Measurements from ENCODE around the gene RPLP1. TPM values are rescaled to one million over a fixed set of nuclear protein-coding genes. Genes with fewer than 3 reads are reported as not detected.

Gene RPLP1
- total and polyA plus RNA-seq, 2 donors (not counting 1 experiment from before 2014, with no cell fraction given): 82.4 to 621 TPM

- Histone ChIP-seq H3K27ac (ENCODE audit: insufficient read depth, low read length) (no peak overlapping the region), H3K4me2 (ENCODE audit: extremely low read depth, insufficient read depth, low read length) (no peak overlapping the region), H3K4me1 (ENCODE audit: control insufficient read depth, extremely low read depth, insufficient read depth, low read length) (peaks cover 11% of the 10 kb centered on the region), H3K9ac (ENCODE audit: insufficient read depth, low read length) (no peak overlapping the region), H3K79me2 (ENCODE audit: control insufficient read depth, insufficient read depth, low read length) (peaks cover 21% of the 10 kb centered on the region), H4K20me1 (ENCODE audit: control insufficient read depth, extremely low read depth, insufficient read depth, low read length) (no peaks in the 10 kb centered on the region), H3K4me3 (replicated peaks in 1 of 4; ENCODE audit: control extremely low read depth in 1 of 4, insufficient read depth in 1 of 4, low read depth in 3 of 4, low read length in 4 of 4) (no peak overlapping the region), H3K9me3 (ENCODE audit: control insufficient read depth, insufficient read depth, low read depth, low read length) (no peaks in the 10 kb centered on the region), H2AFZ (ENCODE audit: low read length) (no peak overlapping the region), H3K27me3 (ENCODE audit: control insufficient read depth, insufficient read depth, low read length) (no peaks in the 10 kb centered on the region), H3K36me3 (ENCODE audit: control insufficient read depth, insufficient read depth, low read length) (no peaks in the 10 kb centered on the region)
- TF ChIP-seq EZH2 (IDR thresholded peaks at IDR 0.05; ENCODE audit: low read length, missing control alignments): no peak
- TF ChIP-seq CTCF (conservative IDR thresholded peaks at IDR 0.05 in 1 of 2, IDR thresholded peaks at IDR 0.05 in 1 of 2; ENCODE audit: low read depth in 1 of 2, low read length in 2 of 2): no peak
- no peak for DNase-seq (ENCODE audit: low read depth in 2 of 2)
Measured at GRCh38 chr15:69407719-69408400, 44.8 kb upstream of the RPLP1 start.

- peaks cover 25% of the 10 kb centered on the region for H3K79me2 ChIP-seq (ENCODE audit: control insufficient read depth, insufficient read depth, low read length)
Measured at GRCh38 chr15:69408841-69409240, 43.8 kb upstream of the RPLP1 start.

More at GRCh38 chr15:69408841-69409240, 43.8 kb upstream of the RPLP1 start:
- Histone ChIP-seq H3K9me3 (ENCODE audit: control insufficient read depth, insufficient read depth, low read depth, low read length) (no peaks in the 10 kb centered on the region), H3K4me2 (ENCODE audit: extremely low read depth, insufficient read depth, low read length) (no peak overlapping the region), H3K36me3 (ENCODE audit: control insufficient read depth, insufficient read depth, low read length) (no peaks in the 10 kb centered on the region), H3K4me1 (ENCODE audit: control insufficient read depth, extremely low read depth, insufficient read depth, low read length) (peaks cover 7% of the 10 kb centered on the region), H3K4me3 (replicated peaks in 1 of 4; ENCODE audit: control extremely low read depth in 1 of 4, insufficient read depth in 1 of 4, low read depth in 3 of 4, low read length in 4 of 4) (no peak overlapping the region), H3K27ac (ENCODE audit: insufficient read depth, low read length) (no peak overlapping the region), H3K9ac (ENCODE audit: insufficient read depth, low read length) (no peak overlapping the region), H3K27me3 (ENCODE audit: control insufficient read depth, insufficient read depth, low read length) (no peaks in the 10 kb centered on the region), H2AFZ (ENCODE audit: low read length) (no peak overlapping the region), H4K20me1 (ENCODE audit: control insufficient read depth, extremely low read depth, insufficient read depth, low read length) (no peaks in the 10 kb centered on the region)
- TF ChIP-seq EZH2 (IDR thresholded peaks at IDR 0.05; ENCODE audit: low read length, missing control alignments): no peak
- TF ChIP-seq CTCF (conservative IDR thresholded peaks at IDR 0.05 in 1 of 2, IDR thresholded peaks at IDR 0.05 in 1 of 2; ENCODE audit: low read depth in 1 of 2, low read length in 2 of 2): no peak
- no peak for DNase-seq (ENCODE audit: low read depth in 2 of 2)
